Activated CD4-positive, alpha-beta T cell treated with anti-CD3 and anti-CD28 coated beads, Interleukin-2, amount 50 U/mL, for 4 hours (primary cell): ENCODE measurements around the gene RCN1.
"Not testable (repeated sequence)": the region's sequence is repeated elsewhere in the genome, so short reads cannot be mapped to it uniquely, and the experiment has no call there.

ENCODE experiments used
- DNase-seq, 2 experiments: peaks; one replicate each; pipeline ENCODE4 v3.0.0-alpha.2; 2020

Gene RCN1

DNA sequence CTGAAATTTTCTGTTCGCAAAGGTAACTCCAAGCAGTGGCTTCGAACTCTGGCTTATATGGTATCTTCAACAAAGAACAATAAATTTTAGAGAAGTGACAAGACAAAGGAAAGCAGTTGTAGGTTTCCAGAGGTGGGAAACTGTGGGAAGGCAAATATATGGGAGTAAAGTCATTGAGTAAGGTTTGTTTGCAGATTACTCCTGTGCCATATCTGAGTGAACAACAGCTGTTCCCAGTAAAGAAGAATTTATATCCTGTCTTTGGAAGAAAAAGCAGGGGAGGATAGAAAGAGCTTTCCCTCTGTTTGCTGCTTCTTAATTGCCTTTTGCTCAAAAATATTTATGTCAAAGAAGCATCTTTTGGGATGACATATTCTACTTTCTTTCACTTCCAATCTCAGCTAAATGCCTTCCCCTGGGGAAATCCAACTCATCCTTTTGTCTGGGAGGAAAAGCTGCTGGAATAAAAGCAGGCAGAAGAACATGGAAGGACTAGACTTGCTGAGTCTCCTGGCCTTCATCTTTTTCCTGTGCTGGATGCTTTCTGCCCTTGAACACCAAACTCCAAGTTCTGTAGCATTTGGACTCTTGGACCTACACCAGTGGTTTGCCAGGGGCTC is 10.4 kb upstream of the RCN1 start:
- no peak for DNase-seq

DNA sequence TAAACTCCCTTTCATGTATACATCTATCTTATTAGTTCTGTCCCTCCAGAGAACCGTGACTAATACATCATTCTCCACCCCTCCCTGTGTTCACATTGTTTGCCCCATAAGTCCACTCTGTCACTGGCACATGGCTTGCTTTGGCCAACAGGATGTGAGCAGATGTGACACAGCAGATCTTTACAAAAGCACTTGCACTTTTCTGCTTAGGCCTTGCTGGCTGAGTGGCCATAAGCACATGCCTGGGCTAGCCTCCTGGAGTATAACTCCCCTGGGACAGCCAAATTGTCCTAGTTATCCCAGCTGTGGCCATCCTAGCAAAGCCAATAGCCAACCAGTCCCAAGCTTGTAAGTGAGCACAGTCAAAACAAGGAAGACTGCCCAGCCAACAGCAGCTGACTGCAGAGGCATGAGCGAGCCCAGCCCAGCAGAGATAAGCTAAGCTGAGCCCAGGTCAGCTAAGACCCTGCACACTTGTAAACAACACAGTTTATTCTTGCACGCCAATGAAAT is 9.7 kb upstream of the RCN1 start:
- no peak for DNase-seq

DNA sequence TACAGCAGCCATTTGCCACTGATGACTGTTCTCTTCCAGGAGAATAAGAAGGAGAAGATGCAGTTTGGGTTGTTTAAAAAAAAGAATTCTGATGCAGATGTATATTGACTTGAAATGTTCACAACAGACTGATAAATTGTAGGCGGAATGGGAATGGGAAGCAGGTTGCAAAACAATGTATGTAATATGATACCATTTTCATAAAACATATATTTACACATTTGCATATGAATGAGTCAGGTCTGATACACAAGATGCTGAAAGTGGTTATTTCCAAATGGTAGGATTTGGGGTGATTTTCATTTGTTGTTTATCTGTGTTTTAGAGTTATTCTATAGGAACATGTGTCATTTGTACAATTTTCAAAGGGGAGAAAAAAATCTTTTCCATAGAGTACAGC is 9.0 kb upstream of the RCN1 start:
- DNase-seq, result no peak

DNA sequence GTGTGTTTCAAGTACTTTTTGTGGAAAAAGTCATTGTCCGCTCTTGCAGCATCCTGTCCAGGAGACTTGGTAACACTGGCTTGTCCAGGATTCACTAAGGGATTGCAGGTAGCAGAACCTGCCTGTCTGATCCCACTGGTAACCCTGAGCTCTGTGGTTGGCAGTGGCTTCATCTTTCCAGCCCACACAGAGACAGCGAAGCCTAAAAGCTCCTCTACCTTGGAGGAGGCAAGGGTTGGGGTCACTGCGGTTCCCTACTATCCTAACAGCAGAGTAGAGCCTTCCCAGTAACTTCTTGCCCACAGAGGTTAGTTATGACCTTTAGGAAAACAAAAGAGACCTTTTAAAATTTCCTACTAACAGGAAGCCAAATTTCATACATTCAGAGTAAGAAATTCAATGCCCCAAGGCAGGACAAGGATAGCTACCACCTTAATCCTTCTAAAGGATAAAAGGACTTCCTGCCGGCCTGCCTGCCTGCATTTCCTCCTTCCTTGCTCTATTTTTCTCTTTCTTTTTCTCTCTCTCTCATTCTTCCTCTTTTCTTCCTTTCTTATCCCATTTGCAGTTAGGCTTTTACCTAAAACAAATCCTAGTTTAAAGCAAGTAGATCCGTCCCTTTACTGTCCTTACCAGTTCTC is 8.4 kb upstream of the RCN1 start:
- DNase-seq, result no peak

DNA sequence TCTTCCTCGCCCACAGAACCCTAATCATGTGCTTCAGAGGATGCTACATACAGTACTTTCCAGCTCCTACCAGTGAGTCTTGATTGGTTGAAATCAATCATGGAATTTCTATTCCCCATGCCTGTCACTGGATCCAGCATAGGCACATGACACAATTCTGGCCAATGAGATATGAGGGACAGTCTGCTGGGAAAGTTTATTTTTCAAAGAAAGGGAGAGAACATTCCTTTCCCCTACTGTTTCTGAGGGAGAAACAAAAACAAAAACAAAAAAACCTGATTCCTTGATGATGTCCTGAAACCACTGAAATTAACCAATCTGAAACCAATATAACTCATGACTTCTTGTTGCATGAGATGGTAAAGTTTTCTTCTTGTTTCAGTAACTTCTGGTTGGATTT is 3.3 kb upstream of the RCN1 start:
- no peak for DNase-seq

DNA sequence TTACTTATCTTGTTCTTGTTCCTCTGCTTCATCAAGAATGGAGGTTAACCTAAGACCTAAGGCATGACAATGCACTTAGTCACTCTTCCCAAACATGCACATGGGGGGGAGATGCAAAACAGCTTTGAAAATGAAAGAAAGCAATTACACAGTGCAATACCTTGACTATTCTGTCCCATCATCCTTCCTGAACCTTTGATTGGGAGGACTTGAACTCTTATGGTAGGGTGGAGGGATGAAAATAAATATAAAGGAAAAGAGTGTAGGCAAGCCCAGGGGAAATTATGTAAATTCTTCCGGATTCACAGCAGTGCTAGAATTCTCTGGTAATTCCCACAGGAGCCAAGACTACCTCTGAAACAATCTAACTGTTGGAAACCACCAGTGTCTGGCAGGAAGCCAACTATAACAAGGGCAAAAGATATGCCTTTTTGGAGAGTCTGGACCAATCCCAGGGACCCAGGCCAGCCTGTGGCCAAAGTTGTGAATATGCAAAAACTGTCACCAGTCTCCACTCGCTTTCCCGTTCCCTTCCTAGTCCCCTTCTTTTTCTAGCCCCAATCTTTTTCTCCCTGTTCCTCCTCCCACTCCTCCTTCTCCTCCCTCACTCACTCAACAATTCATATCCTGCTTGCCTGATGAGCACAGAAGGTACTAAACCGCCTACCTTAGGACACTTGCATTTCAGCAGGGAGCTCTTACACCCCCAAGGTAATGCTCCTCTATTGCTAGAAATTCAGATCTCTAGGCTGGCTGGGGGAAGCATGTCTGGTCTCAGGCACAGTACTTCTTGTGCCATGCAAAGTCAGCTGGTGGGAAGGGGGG is 2.5 kb upstream of the RCN1 start:
- DNase-seq, result no peak

DNA sequence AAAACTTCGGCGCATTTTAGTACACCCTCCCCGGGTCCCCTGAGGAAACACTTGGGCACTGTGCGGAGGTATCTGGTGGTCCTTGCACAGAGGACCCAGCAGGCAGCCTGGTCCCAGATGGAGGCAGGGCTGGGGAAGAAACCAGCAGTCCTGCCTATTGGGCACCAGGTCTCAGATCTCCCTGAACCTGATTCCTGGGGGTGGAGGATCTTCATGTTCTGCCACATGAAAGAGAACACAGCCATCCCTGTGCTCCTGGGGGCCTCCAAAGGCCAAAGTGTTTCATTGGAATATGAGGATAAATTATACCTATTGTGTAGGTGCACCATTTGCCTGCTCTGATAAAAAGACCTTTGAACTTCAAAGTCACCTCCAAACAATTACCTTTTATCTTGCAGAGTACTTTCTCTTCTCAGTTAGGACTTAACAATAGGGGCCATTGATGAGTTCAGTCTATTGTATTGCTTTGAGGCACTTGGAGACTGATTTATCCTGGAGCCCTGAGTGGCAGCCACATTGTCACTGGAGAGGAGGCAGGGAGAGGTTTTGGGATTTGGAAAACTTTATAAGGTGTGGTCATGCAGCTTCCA is 1.8 kb downstream of the RCN1 start:
- DNase-seq, result no peak

DNA sequence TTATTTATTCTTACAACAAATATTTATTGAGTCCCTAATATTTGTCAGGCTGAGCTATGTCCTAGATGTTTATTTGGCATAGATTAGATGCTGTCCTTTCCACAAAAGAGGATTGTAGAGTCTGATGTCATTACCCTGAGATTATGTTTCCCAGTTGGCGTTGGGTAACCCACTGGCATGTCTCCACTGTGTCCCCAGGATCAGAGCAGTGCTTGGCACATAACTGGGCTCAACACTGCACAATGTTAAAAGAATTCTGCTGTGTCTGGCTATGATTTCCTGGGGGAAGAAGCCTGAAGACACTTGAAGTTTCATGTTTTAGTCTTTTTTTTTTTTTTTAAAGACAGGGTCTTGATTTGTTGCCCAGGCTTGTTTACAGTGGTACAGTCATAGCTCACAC is 4.0 kb downstream of the RCN1 start:
- DNase-seq, result no peak

DNA sequence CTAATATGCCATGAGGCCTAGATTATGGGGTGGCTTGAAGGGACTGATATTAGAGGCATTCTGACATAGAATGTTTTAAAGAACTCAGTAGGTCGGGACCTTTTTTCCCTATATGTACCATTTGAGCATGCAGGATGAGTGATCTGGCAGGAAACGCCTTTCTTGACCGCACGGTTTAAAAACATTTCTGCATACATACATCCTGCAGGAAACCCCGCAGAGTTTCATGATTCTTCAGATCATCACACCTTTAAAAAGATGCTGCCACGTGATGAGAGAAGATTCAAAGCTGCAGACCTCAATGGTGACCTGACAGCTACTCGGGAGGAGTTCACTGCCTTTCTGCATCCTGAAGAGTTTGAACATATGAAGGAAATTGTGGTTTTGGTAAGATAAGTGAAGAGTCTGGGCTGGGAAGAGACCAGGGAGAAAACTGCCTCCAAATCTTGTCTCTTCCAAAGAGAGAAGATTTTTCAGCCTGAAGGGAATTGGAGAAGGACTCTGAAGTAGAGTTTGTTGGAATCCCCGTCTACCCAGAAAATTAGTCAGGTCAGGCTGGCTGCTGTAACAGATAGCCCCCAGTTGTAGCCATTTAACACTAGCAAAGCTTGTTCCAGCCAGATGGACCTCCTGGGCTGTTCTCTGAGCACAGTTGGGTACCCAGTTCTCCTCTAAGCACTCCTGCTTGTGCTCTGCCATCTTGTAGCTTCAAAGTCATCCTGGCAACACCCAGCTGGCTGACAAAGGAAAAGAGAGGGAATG is 7.4 kb downstream of the RCN1 start:
- no peak for DNase-seq

DNA sequence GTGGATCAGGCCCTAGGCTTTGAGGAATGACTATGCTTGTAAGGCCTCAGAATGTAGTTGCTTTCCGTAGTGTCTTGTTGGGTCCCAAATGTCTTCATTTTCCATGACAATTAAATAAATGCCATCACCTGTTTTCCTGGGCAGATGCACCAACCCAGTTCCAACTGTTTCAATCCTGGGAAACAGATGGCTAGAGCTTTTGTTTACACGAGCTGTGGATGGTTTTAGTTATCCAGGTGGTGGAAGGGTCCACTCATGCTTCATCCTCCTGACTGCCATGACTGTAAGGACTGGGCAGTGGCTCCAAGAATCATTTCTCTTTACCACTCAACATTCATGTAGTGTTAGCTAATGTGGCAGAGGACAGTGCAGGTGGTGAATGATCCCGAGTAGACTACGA is 8.6 kb downstream of the RCN1 start:
- DNase-seq, result no peak

DNA sequence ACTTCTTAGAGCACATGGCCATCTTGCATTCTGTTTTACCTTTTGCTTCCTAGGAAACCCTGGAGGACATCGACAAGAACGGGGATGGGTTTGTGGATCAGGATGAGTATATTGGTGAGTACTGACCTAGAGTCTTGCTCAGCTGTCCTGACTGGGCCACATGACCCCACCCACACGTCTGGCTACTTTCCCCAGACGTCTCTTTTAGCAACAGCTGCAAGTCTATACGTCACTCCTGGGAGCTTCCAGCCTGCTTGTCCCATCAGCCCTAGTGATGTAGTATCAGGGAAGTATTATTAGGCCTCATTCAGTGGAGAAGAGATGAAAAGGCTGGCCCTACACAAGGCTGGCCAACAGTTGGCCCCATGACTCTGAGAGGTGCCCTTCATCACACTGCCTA is 9.6 kb downstream of the RCN1 start:
- no peak for DNase-seq

DNA sequence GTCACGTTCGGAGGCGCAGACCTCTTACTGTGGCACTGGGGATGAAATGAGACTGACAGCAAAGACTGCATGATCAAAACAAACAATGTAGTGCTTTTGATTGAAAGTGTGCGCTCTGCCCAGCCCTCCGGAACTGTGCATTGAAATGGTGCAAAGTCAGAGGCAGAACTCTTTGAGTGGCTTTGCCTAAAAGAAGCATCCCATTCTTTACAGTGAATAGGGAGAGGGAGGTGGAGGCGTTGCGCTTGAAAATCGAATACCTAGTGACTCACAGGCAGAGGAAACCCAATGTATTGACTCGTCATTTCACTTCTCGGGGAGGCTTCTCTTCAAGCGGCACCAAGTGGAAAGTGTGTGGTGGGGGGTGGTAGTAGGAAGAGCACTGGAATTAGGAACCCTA is 10.9 kb downstream of the RCN1 start:
- DNase-seq, result no peak

DNA sequence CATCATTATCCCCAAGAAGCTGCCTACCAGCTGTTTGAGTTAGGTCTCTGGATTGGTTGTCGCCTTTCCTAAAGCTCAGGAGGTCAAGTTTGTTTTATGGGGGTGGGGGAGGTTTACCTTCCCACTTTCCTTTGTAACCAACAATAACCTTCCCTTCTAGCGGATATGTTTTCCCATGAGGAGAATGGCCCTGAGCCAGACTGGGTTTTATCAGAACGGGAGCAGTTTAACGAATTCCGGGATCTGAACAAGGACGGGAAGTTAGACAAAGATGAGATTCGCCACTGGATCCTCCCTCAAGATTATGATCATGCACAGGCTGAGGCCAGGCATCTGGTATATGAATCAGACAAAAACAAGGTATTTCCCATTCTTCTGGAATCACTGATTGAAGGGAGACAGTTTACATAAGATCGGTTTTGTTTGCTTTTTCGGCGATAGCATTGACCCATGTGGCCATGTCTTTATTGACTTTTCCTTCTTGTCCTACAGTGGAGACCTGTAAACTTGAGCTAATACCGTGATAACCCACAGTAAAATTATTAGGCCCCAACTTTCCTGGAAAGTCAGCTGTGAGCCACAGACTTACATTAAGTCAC is 12.3 kb downstream of the RCN1 start:
- DNase-seq, result not testable (repeated sequence)

DNA sequence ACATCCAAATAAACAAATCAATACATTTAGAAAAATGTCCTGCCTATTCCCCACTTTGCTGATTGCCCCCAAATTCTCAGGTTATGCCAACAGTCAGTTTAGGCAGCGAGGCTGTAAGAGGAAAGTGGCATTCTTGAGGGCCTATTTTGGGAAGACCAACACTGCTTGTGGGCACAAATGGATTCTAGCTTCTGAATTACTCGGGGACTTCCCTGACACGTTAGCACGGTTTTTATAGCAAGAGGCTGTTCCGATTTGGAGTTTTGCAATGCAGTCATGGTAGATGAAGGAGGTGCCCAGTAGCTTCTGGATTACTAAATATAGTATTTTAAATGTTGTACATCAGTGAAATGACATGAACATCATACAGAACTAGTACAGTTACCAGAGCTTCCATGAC is 13.1 kb downstream of the RCN1 start:
- no peak for DNase-seq

DNA sequence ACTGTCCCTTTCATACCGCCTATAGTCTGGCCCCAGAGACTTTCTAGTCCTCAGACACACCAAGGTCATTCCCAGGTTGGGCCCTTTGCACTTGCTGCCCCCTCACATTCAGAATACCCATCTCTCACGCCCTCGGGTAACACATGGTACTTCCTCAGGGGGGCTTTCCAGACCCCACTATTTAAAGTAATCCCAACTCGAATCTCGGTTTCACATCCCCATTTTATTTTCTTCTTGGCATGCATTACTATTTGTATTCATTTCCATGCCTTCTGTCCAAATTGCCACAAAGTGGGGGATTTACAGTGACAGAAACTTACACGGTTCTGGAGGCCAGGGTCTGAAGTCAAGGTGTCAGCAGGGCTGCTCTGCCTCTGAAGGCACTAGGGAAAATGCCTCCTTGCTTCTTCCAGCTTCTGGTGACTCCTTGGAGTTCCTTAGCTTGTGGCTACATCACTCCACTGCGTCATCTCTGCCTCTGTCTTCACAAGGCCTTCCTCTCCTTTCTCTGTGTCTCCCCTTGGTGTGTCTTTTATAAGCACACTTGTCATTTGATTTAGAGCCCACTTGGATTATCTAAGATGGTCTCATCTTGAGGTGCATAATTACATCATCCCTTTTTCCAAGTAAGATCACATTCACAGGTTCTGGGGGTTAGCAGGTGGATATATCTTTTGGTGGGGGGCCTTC is 15.1 kb downstream of the RCN1 start:
- no peak for DNase-seq

DNA sequence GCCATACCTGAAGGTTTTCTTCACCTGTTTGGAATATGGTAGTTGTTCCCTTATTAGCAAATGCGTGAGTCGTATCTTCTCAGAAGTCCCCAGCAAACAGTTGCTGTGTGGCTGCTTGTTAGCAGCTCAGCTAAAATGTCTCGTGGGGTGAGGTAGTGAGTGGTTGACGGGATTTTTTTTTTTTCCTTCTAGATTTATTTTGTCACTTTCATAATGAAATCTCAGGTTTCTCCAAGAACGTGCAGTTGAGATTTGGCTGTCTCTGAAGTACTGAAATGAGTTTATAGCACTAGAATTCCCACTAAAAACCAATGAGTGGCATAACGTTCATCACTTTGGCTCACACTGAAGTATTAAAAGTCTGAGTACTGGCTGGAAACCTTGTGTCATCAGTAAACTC is 16.8 kb downstream of the RCN1 start:
- DNase-seq, result no peak

DNA sequence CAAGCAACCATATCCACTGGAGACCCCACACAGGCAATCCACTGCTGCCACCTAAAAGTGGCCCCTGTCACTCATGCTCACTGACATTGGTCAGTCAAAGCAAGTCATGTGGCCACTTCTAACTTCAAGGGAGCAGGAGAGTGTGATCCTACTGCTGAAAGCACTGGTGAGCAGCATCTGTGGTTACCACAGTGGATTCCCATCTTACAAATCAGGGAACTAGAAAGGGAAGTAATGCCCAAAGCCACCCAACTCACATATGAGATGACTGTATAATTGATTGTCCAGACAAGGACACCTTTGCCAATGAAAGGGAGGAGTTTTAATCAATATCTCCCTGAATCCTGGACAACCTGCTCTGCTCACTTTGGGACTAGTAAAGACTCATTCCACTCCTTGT is 17.7 kb downstream of the RCN1 start:
- DNase-seq, result no peak

DNA sequence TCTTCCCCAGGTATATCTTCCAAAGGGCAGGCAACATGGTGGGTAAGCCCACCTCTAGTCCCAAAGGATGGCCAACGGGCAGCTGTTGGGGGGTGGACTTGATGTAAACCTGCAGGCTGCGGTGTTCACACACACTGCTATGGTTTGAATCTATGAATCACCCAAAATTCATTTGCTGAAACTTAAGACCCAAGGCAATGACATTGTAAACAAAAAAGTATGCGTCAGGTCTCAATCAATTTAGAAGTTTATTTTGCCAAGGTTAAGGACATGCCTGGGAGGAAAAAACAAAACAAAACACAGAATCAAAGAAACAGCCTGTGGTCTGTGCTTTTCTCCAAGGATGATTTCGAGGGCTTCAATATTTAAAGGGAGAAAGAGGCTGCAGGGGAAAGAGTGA is 18.3 kb downstream of the RCN1 start:
- no peak for DNase-seq

DNA sequence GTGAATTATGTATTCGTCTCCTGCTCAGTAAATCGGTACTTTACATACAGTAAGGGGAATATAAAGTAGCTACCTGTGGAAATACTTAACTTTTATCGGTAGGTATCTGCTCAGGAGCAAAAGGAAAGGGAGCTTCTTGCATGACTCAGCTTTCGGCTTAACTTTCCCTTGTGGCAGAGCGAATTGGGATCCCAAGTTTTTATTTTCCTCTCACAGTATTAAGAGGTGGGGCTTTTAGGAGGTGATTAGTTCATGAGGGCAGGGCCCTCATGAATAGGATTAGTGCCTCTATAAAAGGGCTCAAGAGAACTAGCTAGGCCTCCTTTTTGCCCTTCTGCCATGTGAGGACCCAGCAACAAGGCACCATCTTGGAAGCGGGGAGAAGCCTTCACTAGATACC is 18.7 kb downstream of the RCN1 start:
- no peak for DNase-seq

DNA sequence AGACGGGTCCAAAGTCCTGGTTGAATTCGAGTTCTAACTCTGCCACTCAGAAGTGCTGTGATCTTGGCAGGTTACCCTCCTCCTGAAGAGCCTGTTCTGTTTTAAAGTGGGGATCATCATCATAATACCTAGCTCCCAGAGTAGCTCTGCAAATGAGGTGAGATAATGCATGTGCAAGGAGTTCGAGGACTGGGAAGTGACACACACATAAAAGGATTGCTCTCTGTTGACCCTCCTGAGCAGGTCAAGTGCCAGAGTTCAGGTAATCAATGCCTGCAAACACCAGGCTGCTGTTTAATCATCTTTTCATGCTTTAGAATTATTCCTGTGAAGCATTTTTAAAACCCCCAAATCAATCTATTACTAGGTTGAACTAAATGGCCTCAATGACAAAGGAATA is 19.9 kb downstream of the RCN1 start:
- DNase-seq, result no peak

DNA sequence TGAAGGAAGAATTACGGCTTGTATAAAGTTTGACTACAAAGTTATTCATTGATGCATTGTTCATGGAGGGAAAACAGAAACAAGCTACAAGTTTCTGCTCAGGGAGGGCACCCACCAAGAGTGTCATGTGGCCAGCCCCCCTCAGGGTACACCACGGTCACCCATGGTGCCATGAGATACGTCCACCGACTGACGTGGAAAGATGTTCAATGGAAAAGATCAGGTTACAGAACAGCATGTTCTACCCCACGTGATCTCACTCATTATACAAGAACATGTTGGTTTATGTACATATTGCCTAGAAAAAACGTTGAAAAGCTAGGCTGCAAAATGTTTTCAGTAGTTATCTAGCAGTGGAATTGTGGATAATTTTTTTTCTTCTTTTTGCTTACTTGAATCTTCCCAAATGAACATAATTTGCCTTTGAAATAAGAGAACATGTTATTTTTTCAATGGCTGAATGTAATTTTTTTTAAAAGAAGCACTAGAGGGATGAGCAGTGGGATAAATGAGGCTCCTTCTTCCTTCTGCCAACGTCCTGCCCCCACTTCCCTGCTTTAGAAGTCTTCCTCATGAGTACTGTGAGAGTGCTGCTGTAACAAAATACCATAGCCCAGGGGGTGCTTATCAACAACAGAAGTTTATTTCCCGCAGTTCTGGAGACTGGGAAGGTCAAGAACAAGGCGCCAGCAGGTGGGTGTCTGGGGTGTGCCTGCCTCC is 22.5 kb downstream of the RCN1 start:
- no peak for DNase-seq

DNA sequence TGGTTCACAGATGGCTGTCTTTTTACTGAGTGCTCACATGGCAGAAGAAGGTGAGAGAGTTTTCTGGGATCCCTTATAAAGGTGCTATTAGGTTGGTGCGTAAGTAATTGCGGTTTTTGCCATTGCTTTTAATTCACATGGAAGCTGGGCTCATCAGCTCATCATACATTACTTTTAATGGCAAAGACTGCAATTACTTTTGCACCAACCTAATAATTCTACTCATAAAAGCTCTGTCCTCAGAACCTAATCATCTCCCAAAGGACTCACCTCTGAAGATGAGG is 23.0 kb downstream of the RCN1 start:
- DNase-seq, result no peak
